OCI-LY7 (cell line): ENCODE results near the gene TRIO. TPM values are rescaled to one million over a fixed set of nuclear protein-coding genes. Genes with fewer than 3 reads are reported as not detected.

Experiments
- BruUV-seq: library from RNA; stranded (reverse); fragments of 400-500 nt; replicated peaks from 2 replicates; lab custom pipeline; 2021; lab: Mats Ljungman, UMichigan
- CTCF ChIA-PET: fragments of 300-600 bp; sonication (Branson Sonifier 250); formaldehyde crosslinking; loops from one replicate; lab custom pipeline; 2022; ENCODE audit warnings: antibody characterized with exemption; ENCODE audit not compliant: unreplicated experiment; lab: Charles Lee
- POLR2A ChIA-PET: fragments of 300-600 bp; sonication (Branson Sonifier 250); formaldehyde crosslinking; loops from one replicate; lab custom pipeline; 2022; ENCODE audit warnings: antibody characterized with exemption; lab: Charles Lee
- DNase-seq: peaks from one replicate; pipeline ENCODE4 v3.0.0-alpha.2; 2015; ENCODE audit warnings: low spot score
- H2AFZ ChIP-seq: fragments of 200-600 bp; sonication (generic), shearing (Covaris generic); 2 replicates; pipeline ENCODE4 v1.6.1; 2014; ENCODE audit warnings: mild to moderate bottlenecking, antibody characterized with exemption, low read length, moderate library complexity
- H3K27ac ChIP-seq: fragments of 200-600 bp; sonication (generic); 2 replicates; pipeline ENCODE4 v1.5.1; 2014; ENCODE audit warnings: mixed run types, low read depth, mild to moderate bottlenecking, moderate library complexity, low read length, inconsistent platforms; ENCODE audit not compliant: poor library complexity, severe bottlenecking
- H3K36me3 ChIP-seq: fragments of 200-600 bp; sonication (generic); 2 replicates; pipeline ENCODE4 v1.6.1; 2014; ENCODE audit warnings: mild to moderate bottlenecking, antibody characterized with exemption, low read length, moderate library complexity, mixed read lengths; ENCODE audit not compliant: insufficient read depth
- H3K4me1 ChIP-seq: fragments of 200-600 bp; sonication (generic); 2 replicates; pipeline ENCODE4 v1.5.1; 2014; ENCODE audit warnings: mild to moderate bottlenecking, low read length; ENCODE audit not compliant: insufficient read depth, poor library complexity, severe bottlenecking
- H3K4me2 ChIP-seq: fragments of 200-600 bp; sonication (generic); 2 replicates; pipeline ENCODE4 v1.6.1; 2014; ENCODE audit warnings: mild to moderate bottlenecking, low read length
- H3K4me3 ChIP-seq: fragments of 200-600 bp; sonication (generic); 2 replicates; pipeline ENCODE4 v1.5.1; 2014; ENCODE audit warnings: mild to moderate bottlenecking, low read depth, low read length; ENCODE audit not compliant: poor library complexity, severe bottlenecking
- H3K79me2 ChIP-seq: fragments of 200-600 bp; sonication (generic); 2 replicates; pipeline ENCODE4 v1.6.1; 2016; ENCODE audit warnings: low read depth, mild to moderate bottlenecking, low read length, moderate library complexity, mixed read lengths; ENCODE audit not compliant: insufficient read depth
- H3K9me2 ChIP-seq: fragments of 200-600 bp; sonication (generic); 2 replicates; pipeline ENCODE4 v1.6.1; 2016; ENCODE audit warnings: mild to moderate bottlenecking, low read length, mixed read lengths; ENCODE audit not compliant: insufficient read depth
- H3K9me3 ChIP-seq: fragments of 200-600 bp; sonication (generic); 2 replicates; pipeline ENCODE4 v1.6.1; 2014; ENCODE audit warnings: mild to moderate bottlenecking, mixed run types, low read length, mixed read lengths
- H4K20me1 ChIP-seq: fragments of 200-600 bp; sonication (generic); 2 replicates; pipeline ENCODE4 v1.6.1; 2014; ENCODE audit warnings: mild to moderate bottlenecking, antibody characterized with exemption, low read length, moderate library complexity, mixed read lengths; ENCODE audit not compliant: insufficient read depth
- CTCF ChIP-seq: fragments of 200-600 bp; sonication (generic); conservative IDR thresholded peaks from 2 replicates; pipeline ENCODE4 v1.5.1; 2014; ENCODE audit warnings: mild to moderate bottlenecking, antibody characterized with exemption, low read length, moderate library complexity, mixed read lengths
- EZH2phosphoT487 ChIP-seq: fragments of 200-600 bp; sonication (generic); IDR thresholded peaks from 2 replicates; pipeline ENCODE4 v1.6.1; 2018; ENCODE audit warnings: low read depth, borderline replicate concordance, mild to moderate bottlenecking, mixed run types, antibody characterized with exemption, low read length, moderate library complexity, mixed read lengths
- intact Hi-C: fragments of 100-400 bp; cut with micrococcal nuclease; formaldehyde crosslinking; loops from one replicate; pipeline ENCODE4 v1.10.0; 2022; ENCODE audit not compliant: unreplicated experiment
- total RNA-seq, 2 experiments: library from RNA; depleted of rRNA in 1 of 2; stranded (reverse); fragments of >200 nt in 1 of 2; shearing (Covaris generic) in 1 of 2; gene quantifications; 2 replicates each; pipeline ENCODE4 v1.2.3, GENCODE V29; 2014 to 2022

Gene TRIO
- total RNA-seq, 2 experiments from 2014 or later, result 35.8 to 55.1 TPM

GRCh38 chr5:14118551-14119320 is 24.4 kb upstream of the TRIO start:
- POLR2A ChIA-PET, result no interaction called here
- Histone ChIP-seq H3K27ac (no peak overlapping the region), H3K4me2 (no peak overlapping the region), H3K9me3 (no peaks in the 10 kb centered on the region), H3K36me3 (no peaks in the 10 kb centered on the region), H3K4me3 (no peak overlapping the region), H3K9me2 (no peaks in the 10 kb centered on the region), H2AFZ (no peak overlapping the region), H3K79me2 (no peaks in the 10 kb centered on the region), H3K4me1 (no peaks in the 10 kb centered on the region), H4K20me1 (no peaks in the 10 kb centered on the region)
- intact Hi-C loops, result no loop called here
- CTCF ChIA-PET, result no interaction called here
- TF ChIP-seq EZH2phosphoT487 (no peak), CTCF (no peak)
- BruUV-seq, result no TSS peak
- no peak for DNase-seq

GRCh38 chr5:14120176-14120575 is 23.0 kb upstream of the TRIO start:
- intact Hi-C loops, result no loop called here
- Histone ChIP-seq H4K20me1 (no peaks in the 10 kb centered on the region), H3K27ac (no peak overlapping the region), H3K79me2 (no peaks in the 10 kb centered on the region), H3K4me2 (no peak overlapping the region), H3K36me3 (no peaks in the 10 kb centered on the region), H3K4me3 (no peak overlapping the region), H3K9me3 (no peaks in the 10 kb centered on the region), H2AFZ (no peak overlapping the region), H3K9me2 (no peaks in the 10 kb centered on the region), H3K4me1 (no peaks in the 10 kb centered on the region)
- CTCF ChIA-PET, result no interaction called here
- POLR2A ChIA-PET, result no interaction called here
- no TSS peak for BruUV-seq
- TF ChIP-seq CTCF (no peak), EZH2phosphoT487 (no peak)
- DNase-seq, result no peak

- intact Hi-C loops, result no loop called here
- no peak for DNase-seq
- H3K36me3 ChIP-seq, result no peaks in the 10 kb centered on the region
- H3K4me1 ChIP-seq, result no peaks in the 10 kb centered on the region
- TF ChIP-seq CTCF (no peak), EZH2phosphoT487 (no peak)
- H3K27ac ChIP-seq, result no peak overlapping the region
- H2AFZ ChIP-seq, result no peak overlapping the region
- no TSS peak for BruUV-seq
- no peaks in the 10 kb centered on the region for H4K20me1 ChIP-seq
- H3K4me2 ChIP-seq, result no peak overlapping the region
- ChIA-PET CTCF (no interaction called here), POLR2A (no interaction called here)
- H3K4me3 ChIP-seq, result no peak overlapping the region
- no peaks in the 10 kb centered on the region for H3K9me3 ChIP-seq
- no peaks in the 10 kb centered on the region for H3K9me2 ChIP-seq
- H3K79me2 ChIP-seq, result no peaks in the 10 kb centered on the region
Measured at GRCh38 chr5:14121552-14121951, 21.6 kb upstream of the TRIO start.
